ENCODE results near the gene TUBGCP2. TPM values are rescaled to one million over a fixed set of nuclear protein-coding genes. Genes with fewer than 3 reads are reported as not detected.
A peak's percentile ranks its signal among the peaks of the same experiment; 100 is the strongest.
"Not testable (repeated sequence)": the region's sequence is repeated elsewhere in the genome, so short reads cannot be mapped to it uniquely, and the experiment has no call there.

The TUBGCP2 gene
- total RNA-seq, 4 donors from 2014 or later: 44.5 to 107 (median 57.1) TPM

DNA sequence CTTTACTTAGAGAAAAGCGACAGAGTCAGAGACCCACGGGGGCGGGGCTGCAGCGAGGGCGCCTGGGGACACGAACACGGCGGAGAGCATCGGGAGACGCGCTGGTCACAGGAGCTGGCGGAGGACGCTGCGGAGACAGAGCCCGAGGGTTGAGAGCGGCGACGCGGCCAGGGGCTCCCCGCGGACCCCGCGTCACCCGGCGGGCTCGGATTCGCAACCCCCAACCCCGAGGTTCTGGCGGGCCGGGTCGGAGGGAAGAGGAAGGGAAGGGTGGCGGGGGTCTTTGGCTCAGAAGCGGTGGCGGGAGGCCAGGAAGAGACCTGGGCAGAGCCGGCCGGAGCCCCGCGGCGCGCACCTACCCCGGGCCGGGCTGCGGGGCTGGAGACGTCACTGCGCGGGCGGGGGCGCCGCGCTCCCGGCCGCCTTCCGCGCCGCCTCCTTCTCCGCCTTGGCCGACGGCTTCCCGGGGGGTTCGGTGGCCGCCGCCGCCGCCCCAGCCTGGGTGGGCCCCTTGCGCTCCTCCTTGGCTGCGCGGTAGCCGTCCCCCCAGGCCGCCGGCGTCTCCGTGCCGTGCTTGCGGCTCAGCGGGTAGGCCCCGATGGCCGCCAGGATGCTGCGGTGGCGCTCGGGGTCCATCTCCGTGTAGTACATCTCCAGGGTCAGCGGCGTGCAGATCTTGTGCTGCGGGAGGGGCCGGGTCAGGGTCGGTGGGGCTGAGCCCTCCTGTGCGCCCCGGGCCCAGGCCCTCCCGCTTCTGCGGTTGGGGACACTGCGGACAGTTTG is 17.0 kb upstream of the TUBGCP2 start:
- peak overlapping the region; percentile 51 for H3K4me3 ChIP-seq
- peaks cover 24% of the 10 kb centered on the region for H3K4me1 ChIP-seq
- no peaks in the 10 kb centered on the region for H3K9me3 ChIP-seq
- peaks cover 70% of the 10 kb centered on the region for H3K27me3 ChIP-seq
- no peak for DNase-seq (ENCODE audit: low spot score in 2 of 2)
- WGBS: under 1% methylated on average over 29 of the region's 91 CpGs
- H3K36me3 ChIP-seq: no peaks in the 10 kb centered on the region
- no peak overlapping the region for H3K27ac ChIP-seq
- TF ChIP-seq POLR2A (IDR thresholded peaks at IDR 0.05) (no peak), POLR2AphosphoS5 (IDR thresholded peaks at IDR 0.05) (no peak), EP300 (IDR thresholded peaks at IDR 0.05) (no peak)
- TF ChIP-seq, protein P1, sequence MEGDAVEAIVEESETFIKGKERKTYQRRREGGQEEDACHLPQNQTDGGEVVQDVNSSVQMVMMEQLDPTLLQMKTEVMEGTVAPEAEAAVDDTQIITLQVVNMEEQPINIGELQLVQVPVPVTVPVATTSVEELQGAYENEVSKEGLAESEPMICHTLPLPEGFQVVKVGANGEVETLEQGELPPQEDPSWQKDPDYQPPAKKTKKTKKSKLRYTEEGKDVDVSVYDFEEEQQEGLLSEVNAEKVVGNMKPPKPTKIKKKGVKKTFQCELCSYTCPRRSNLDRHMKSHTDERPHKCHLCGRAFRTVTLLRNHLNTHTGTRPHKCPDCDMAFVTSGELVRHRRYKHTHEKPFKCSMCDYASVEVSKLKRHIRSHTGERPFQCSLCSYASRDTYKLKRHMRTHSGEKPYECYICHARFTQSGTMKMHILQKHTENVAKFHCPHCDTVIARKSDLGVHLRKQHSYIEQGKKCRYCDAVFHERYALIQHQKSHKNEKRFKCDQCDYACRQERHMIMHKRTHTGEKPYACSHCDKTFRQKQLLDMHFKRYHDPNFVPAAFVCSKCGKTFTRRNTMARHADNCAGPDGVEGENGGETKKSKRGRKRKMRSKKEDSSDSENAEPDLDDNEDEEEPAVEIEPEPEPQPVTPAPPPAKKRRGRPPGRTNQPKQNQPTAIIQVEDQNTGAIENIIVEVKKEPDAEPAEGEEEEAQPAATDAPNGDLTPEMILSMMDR (IDR thresholded peaks at IDR 0.05): no peak

DNA sequence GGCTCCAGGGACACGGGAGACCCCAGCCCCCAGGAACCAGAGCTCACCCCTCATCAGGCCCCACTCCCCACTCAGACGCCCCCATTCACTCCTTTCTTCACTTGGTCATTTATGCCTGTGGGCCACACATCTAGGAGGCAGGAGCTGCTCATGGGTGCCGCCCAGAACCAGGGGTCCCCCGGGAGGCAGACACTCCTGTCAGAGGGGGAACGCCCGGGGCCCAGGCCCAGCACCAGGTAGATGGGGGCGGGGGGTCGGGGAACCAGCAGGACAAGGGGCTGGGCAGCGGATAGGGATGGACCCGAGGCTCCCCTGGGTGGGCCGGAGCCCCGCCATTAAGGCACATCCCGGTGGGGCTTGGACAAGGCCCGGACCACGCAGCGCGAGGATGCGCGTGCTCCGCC is 16.2 kb upstream of the TUBGCP2 start:
- H3K4me1 ChIP-seq: peaks cover 22% of the 10 kb centered on the region
- DNase-seq (ENCODE audit: low spot score in 2 of 2): no peak
- no peak overlapping the region for H3K27ac ChIP-seq
- peaks cover 78% of the 10 kb centered on the region for H3K27me3 ChIP-seq
- TF ChIP-seq POLR2A (IDR thresholded peaks at IDR 0.05): no peak
- H3K36me3 ChIP-seq: no peaks in the 10 kb centered on the region
- H3K9me3 ChIP-seq: no peaks in the 10 kb centered on the region
- peak overlapping the region; percentile 51 for H3K4me3 ChIP-seq
- whole genome bisulfite sequencing: 14% methylated on average over 12 of the region's 20 CpGs

DNA sequence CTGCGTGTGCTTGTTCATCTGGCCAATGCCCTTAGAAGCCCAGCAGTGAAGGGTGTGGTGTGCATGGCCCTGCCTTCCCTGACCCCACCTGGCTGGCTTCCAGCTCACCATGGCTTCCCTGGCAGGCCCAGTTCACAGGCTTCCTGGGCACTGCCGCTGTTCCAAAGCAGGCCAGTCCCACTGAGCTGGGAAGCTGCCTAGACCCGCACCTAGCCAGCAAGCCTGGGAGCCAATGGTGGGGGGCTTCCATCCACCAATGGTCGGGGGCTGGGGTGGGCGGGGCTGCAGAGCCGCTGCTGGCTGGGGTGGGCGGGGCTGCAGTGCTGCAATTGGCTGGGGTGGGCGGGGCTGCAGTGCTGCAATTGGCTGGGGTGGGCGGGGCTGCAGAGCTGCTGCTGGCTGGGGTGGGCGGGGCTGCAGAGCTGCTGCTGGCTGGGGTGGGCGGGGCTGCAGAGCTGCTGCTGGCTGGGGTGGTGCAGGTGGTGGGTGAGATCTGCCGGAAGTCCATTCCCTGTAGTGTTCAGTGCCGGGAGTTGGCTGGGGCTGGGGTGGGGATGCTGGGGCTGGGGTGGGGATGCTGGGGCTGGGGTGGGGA is 15.6 kb upstream of the TUBGCP2 start:
- TF ChIP-seq POLR2AphosphoS5 (IDR thresholded peaks at IDR 0.05) (no peak), POLR2A (IDR thresholded peaks at IDR 0.05) (no peak), EP300 (IDR thresholded peaks at IDR 0.05) (no peak)
- TF ChIP-seq, protein P1 (IDR thresholded peaks at IDR 0.05): no peak
- Histone ChIP-seq H3K4me3 (peak overlapping the region; percentile 51), H3K27ac (no peak overlapping the region), H3K27me3 (peaks cover 80% of the 10 kb centered on the region), H3K4me1 (peaks cover 18% of the 10 kb centered on the region), H3K9me3 (no peaks in the 10 kb centered on the region), H3K36me3 (no peaks in the 10 kb centered on the region)
- DNase-seq (ENCODE audit: low spot score in 2 of 2): no peak
- WGBS: 20% methylated on average over 3 of the region's 13 CpGs

DNA sequence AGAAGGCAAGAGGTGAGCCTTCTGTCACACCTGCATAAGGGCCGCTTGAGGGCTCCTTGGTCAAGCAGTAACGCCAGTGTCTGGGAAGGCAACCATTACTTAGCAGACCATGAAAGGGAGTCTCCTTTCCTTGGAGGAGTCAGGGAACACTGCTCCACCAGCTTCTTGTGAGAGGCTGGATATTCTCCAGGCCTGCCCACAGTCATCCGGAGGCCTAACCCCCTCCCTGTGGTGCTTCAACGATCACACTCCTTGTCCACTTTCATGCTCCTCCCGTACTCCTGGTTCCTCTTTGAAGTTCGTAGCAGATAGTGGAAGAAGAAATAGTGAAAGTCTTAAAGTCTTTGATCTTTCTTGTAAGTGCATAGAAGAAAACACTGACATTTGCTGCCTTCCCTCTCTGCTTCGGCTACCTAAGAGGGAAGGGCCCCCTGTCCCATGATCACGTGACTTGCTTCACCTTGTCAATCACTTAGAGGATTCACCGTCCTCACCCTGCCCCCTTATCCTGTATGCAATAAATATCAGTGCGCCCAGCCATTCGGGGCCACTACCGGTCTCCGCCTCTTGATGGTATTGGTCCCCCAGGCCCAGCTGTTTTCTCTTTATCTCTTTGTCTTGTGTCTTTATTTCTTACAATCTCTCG is 13.5 kb upstream of the TUBGCP2 start:
- 68% methylated on average over 12 of the region's 14 CpGs for WGBS
- Histone ChIP-seq H3K4me1 (peaks cover 24% of the 10 kb centered on the region), H3K27me3 (peaks cover 68% of the 10 kb centered on the region)
- not testable (repeated sequence) for DNase-seq (ENCODE audit: low spot score in 2 of 2); H3K36me3 ChIP-seq; H3K27ac ChIP-seq; H3K9me3 ChIP-seq; H3K4me3 ChIP-seq

DNA sequence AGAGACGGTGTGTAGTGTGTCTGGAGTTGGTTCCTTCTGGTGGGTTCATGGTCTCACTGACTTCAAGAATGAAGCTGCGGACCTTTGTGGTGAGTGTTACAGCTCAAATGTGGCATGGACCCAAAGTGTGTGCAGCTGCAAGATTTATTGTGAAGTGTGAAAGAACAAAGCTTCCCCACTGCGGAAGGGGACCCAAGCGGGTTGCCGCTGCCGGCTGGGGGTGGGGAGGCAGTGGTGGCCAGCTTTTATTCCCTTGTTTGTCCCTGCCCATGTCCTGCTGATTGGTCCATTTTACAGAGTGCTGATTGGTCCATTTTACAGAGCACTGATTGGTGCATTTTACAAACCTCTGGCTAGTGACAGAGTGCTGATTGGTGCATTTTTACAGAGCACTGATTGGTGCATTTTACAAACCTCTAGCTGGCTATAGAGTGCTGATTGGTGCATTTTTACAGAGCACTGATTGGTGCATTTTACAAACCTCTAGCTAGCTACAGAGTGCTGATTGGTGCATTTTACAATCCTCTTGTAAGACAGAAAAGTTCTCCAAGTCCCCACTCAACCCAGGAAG is 12.3 kb upstream of the TUBGCP2 start:
- H3K36me3 ChIP-seq; H3K27ac ChIP-seq; DNase-seq (ENCODE audit: low spot score in 2 of 2); H3K9me3 ChIP-seq; H3K4me3 ChIP-seq: not testable (repeated sequence)
- peaks cover 22% of the 10 kb centered on the region for H3K4me1 ChIP-seq
- H3K27me3 ChIP-seq: peaks cover 55% of the 10 kb centered on the region
- WGBS: 91% methylated on average over 6 of the region's 6 CpGs

DNA sequence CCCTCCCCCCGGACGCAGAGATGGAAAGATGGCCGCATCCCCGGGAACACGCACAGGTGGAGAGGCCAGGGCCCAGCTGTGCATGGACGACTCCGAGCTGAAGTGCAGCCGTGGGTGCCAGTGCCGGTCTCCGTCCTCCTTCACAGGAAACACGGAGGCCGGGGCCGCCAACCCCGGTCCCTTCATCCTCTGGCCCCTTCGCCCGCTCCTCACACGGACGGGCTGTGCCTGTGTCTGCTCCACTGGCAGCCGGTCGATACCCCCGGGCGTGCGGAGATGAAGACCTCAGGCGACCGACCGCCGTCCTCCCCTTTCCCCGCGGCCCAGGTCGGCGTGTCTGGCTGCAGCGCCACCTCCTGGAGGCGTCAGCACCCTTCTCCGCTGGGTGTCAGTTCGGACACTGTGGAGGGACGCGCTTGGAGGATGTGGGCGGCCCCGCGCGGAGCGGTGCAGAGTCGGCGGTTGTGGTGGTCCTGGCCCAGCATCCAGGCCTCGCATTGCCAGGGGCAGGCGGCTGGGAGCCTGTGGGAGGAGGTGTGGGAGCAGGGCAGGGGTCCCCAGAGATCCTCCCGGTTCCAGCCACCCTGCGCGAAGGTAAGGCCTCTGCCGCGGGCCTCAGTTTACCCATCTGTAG is 9.9 kb upstream of the TUBGCP2 start:
- H3K27me3 ChIP-seq: peaks cover 34% of the 10 kb centered on the region
- TF ChIP-seq, protein P1 (IDR thresholded peaks at IDR 0.05): peak in 1 of 2 donors; percentile 77
- TF ChIP-seq POLR2AphosphoS5 (IDR thresholded peaks at IDR 0.05): no peak
- no peak overlapping the region for H3K27ac ChIP-seq
- peak overlapping the region; percentile 40 for H3K4me3 ChIP-seq
- H3K4me1 ChIP-seq: peaks cover 7% of the 10 kb centered on the region
- H3K9me3 ChIP-seq: no peaks in the 10 kb centered on the region
- no peaks in the 10 kb centered on the region for H3K36me3 ChIP-seq
- WGBS: no CpG with 5 or more reads among the region's 51 CpGs
- no peak for DNase-seq (ENCODE audit: low spot score in 2 of 2)

Data from suprapubic skin (tissue), 4 donors.